PC-9 (cell line): ENCODE results near the gene CXCL12. TPM values are rescaled to one million over a fixed set of nuclear protein-coding genes. Genes with fewer than 3 reads are reported as not detected.

ENCODE experiments used
- BruUV-seq: library from RNA; stranded (reverse); fragments of 400-500 nt; replicated peaks from 2 replicates; lab custom pipeline; 2021; lab: Mats Ljungman, UMichigan
- CTCF ChIA-PET: fragments of 300-600 bp; sonication (Branson Sonifier 250); formaldehyde crosslinking; loops from one replicate; lab custom pipeline; 2022; ENCODE audit warnings: antibody characterized with exemption; lab: Charles Lee
- POLR2A ChIA-PET: fragments of 300-600 bp; sonication (Branson Sonifier 250); formaldehyde crosslinking; loops from one replicate; lab custom pipeline; 2022; ENCODE audit warnings: antibody characterized with exemption; ENCODE audit not compliant: unreplicated experiment; lab: Charles Lee
- DNase-seq, 2 experiments: peaks; one replicate each; pipeline versions ENCODE4 v3.0.0 to v3.0.0-alpha.2; 2015 to 2022; ENCODE audit warnings: mixed read lengths in 1 of 2
- H2AFZ ChIP-seq: fragments of 200-600 bp; sonication (generic); 2 replicates; pipeline ENCODE4 v1.8.1; 2017; ENCODE audit warnings: antibody characterized with exemption
- H3F3A ChIP-seq: fragments of 200-600 bp; sonication (generic); 2 replicates; pipeline ENCODE4 v1.8.1; 2017; ENCODE audit warnings: antibody characterized with exemption, mild to moderate bottlenecking, low read depth; ENCODE audit not compliant: insufficient read depth
- H3K27ac ChIP-seq: fragments of 200-600 bp; sonication (generic); 2 replicates; pipeline ENCODE4 v1.6.1; 2016; ENCODE audit warnings: mixed run types
- H3K27me3 ChIP-seq: fragments of 200-600 bp; sonication (generic); 2 replicates; pipeline ENCODE4 v1.6.1; 2016; ENCODE audit warnings: low read depth, mixed run types; ENCODE audit not compliant: insufficient read depth
- H3K36me3 ChIP-seq: fragments of 200-600 bp; sonication (generic); 2 replicates; pipeline ENCODE4 v1.6.1; 2016; ENCODE audit warnings: low read depth, mixed run types
- H3K4me1 ChIP-seq: fragments of 200-600 bp; sonication (generic); replicated peaks from 2 replicates; pipeline ENCODE4 v1.6.1; 2016; ENCODE audit warnings: mixed run types; ENCODE audit not compliant: insufficient read depth
- H3K4me2 ChIP-seq: fragments of 200-600 bp; sonication (generic); 2 replicates; pipeline ENCODE4 v1.6.1; 2017; ENCODE audit warnings: mixed run types
- H3K4me3 ChIP-seq: fragments of 200-600 bp; sonication (generic); 2 replicates; pipeline ENCODE4 v1.6.1; 2016; ENCODE audit warnings: mixed run types
- H3K79me2 ChIP-seq: fragments of 200-600 bp; sonication (generic); 2 replicates; pipeline ENCODE4 v1.6.1; 2017; ENCODE audit warnings: low read depth, mixed run types
- H3K9me2 ChIP-seq: fragments of 200-600 bp; sonication (generic); 2 replicates; pipeline ENCODE4 v1.8.1; 2017; ENCODE audit warnings: mild to moderate bottlenecking; ENCODE audit not compliant: insufficient read depth
- H3K9me3 ChIP-seq: fragments of 200-600 bp; sonication (generic); 2 replicates; pipeline ENCODE4 v1.8.1; 2016; ENCODE audit warnings: low read depth; ENCODE audit not compliant: insufficient read depth
- H4K20me1 ChIP-seq: fragments of 200-600 bp; sonication (generic); 2 replicates; pipeline ENCODE4 v1.8.1; 2017; ENCODE audit not compliant: insufficient read depth
- EZH2 ChIP-seq: fragments of 200-600 bp; sonication (generic); IDR thresholded peaks from 2 replicates; pipeline ENCODE4 v1.8.0; 2017; ENCODE audit warnings: antibody characterized with exemption, low read depth
- intact Hi-C: fragments of 100-400 bp; cut with micrococcal nuclease; formaldehyde crosslinking; loops from one replicate; pipeline ENCODE4 v1.10.0; 2022; ENCODE audit not compliant: unreplicated experiment
- total RNA-seq: library from RNA; stranded (reverse); gene quantifications from 2 replicates; pipeline ENCODE4 v1.2.3, GENCODE V29; 2021
- TF ChIP-seq, protein P1 (sequence below): fragments of 200-600 bp; sonication (generic); conservative IDR thresholded peaks from 2 replicates; pipeline ENCODE4 v1.6.1; 2017; ENCODE audit warnings: mixed run types, antibody characterized with exemption, mild to moderate bottlenecking, moderate library complexity

Gene CXCL12
- total RNA-seq, 1 experiment from 2014 or later: not detected

- Histone ChIP-seq H4K20me1 (no peaks in the 10 kb centered on the region), H3F3A (no peaks in the 10 kb centered on the region), H3K9me3 (no peaks in the 10 kb centered on the region), H3K27ac (no peak overlapping the region), H3K4me3 (no peak overlapping the region), H3K4me1 (no peaks in the 10 kb centered on the region), H2AFZ (no peak overlapping the region), H3K4me2 (no peak overlapping the region), H3K79me2 (no peaks in the 10 kb centered on the region), H3K9me2 (no peaks in the 10 kb centered on the region), H3K36me3 (no peaks in the 10 kb centered on the region), H3K27me3 (peaks cover 43% of the 10 kb centered on the region)
- BruUV-seq: no TSS peak
- CTCF ChIA-PET: no interaction called here
- no peak for DNase-seq
- TF ChIP-seq EZH2: no peak
- TF ChIP-seq, protein P1, sequence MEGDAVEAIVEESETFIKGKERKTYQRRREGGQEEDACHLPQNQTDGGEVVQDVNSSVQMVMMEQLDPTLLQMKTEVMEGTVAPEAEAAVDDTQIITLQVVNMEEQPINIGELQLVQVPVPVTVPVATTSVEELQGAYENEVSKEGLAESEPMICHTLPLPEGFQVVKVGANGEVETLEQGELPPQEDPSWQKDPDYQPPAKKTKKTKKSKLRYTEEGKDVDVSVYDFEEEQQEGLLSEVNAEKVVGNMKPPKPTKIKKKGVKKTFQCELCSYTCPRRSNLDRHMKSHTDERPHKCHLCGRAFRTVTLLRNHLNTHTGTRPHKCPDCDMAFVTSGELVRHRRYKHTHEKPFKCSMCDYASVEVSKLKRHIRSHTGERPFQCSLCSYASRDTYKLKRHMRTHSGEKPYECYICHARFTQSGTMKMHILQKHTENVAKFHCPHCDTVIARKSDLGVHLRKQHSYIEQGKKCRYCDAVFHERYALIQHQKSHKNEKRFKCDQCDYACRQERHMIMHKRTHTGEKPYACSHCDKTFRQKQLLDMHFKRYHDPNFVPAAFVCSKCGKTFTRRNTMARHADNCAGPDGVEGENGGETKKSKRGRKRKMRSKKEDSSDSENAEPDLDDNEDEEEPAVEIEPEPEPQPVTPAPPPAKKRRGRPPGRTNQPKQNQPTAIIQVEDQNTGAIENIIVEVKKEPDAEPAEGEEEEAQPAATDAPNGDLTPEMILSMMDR: no peak
- intact Hi-C loops: loop anchor here (10.0 kb wide), 1 partner anchor 483 kb away; no protein-coding TSS in a partner anchor
- POLR2A ChIA-PET: no interaction called here
Measured at GRCh38 chr10:44382131-44382858, 2.6 kb downstream of the CXCL12 start.

GRCh38 chr10:44380829-44381600, 3.9 kb downstream of the CXCL12 start:
- Histone ChIP-seq H3K9me2 (no peaks in the 10 kb centered on the region), H3K4me2 (no peak overlapping the region), H3K27ac (no peak overlapping the region), H3F3A (no peaks in the 10 kb centered on the region), H3K79me2 (no peaks in the 10 kb centered on the region), H2AFZ (no peak overlapping the region), H3K9me3 (no peaks in the 10 kb centered on the region), H3K27me3 (peaks cover 56% of the 10 kb centered on the region), H3K36me3 (no peaks in the 10 kb centered on the region), H3K4me1 (no peaks in the 10 kb centered on the region), H4K20me1 (no peaks in the 10 kb centered on the region), H3K4me3 (no peak overlapping the region)
- no TSS peak for BruUV-seq
- ChIA-PET CTCF (no interaction called here), POLR2A (no interaction called here)
- intact Hi-C loops: loop anchor here (10.0 kb wide), 1 partner anchor 484 kb away; no protein-coding TSS in a partner anchor
- no peak for DNase-seq
- TF ChIP-seq, protein P1: no peak
- no peak for TF ChIP-seq EZH2

DNA sequence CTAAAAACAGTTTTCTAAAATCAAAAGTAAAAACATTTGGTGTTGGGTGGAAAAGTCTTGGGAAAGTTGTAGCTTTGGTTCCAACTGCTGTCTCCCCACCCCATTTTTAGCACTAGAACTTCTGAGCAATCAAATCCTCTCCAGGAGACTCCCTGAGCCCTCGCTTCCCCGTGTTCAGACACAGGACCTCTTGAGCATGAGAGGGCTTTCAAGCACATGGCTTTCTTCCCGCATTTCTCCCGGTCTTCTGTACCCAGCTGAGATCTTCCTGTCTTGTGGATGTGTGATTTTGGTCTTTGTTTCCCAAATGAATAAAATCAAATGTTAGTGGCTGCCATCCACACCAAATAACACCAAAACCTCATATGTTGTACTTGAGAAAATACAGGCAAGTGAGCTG, 5.0 kb downstream of the CXCL12 start:
- Histone ChIP-seq H3K9me2 (no peaks in the 10 kb centered on the region), H3K4me1 (no peaks in the 10 kb centered on the region), H3F3A (no peaks in the 10 kb centered on the region), H3K4me3 (no peak overlapping the region), H3K79me2 (no peaks in the 10 kb centered on the region), H2AFZ (no peak overlapping the region), H3K27me3 (peaks cover 67% of the 10 kb centered on the region), H3K9me3 (no peaks in the 10 kb centered on the region), H3K27ac (no peak overlapping the region), H4K20me1 (no peaks in the 10 kb centered on the region), H3K4me2 (no peak overlapping the region), H3K36me3 (no peaks in the 10 kb centered on the region)
- TF ChIP-seq, protein P1: no peak
- TF ChIP-seq EZH2: no peak
- BruUV-seq: no TSS peak
- intact Hi-C loops: loop anchor here (10.0 kb wide), 1 partner anchor 485 kb away; no protein-coding TSS in a partner anchor
- no peak for DNase-seq
- POLR2A ChIA-PET: no interaction called here
- CTCF ChIA-PET: no interaction called here
